K562 (cell line): Measurements from ENCODE around the gene DLGAP1. TPM values are rescaled to one million over a fixed set of nuclear protein-coding genes. Genes with fewer than 3 reads are reported as not detected.

Experiments used
- CBX1 ChIP-seq: sonication (generic); IDR thresholded peaks from 2 replicates; pipeline ENCODE4 v1.6.1; 2016; ENCODE audit warnings: antibody characterized with exemption, low read depth, mild to moderate bottlenecking
- CXXC5 ChIP-seq: fragments of 250-450 bp; sonication (Bioruptor Pico); IDR thresholded peaks from 2 replicates; pipeline ENCODE4 v1.8.0; 2022; ENCODE audit warnings: inconsistent platforms, mild to moderate bottlenecking, moderate library complexity
- FOXK2 ChIP-seq, 2 experiments: fragments of 450-650 bp; IDR thresholded peaks in 1 of 2; conservative IDR thresholded peaks in 1 of 2; 2 replicates each; pipeline ENCODE4 v1.6.1; 2016; ENCODE audit warnings: low read depth in 2 of 2, mild to moderate bottlenecking in 1 of 2
- FOXP4 ChIP-seq: sonication (generic); formaldehyde crosslinking; IDR thresholded peaks from 2 replicates; pipeline ENCODE4 v1.8.0; 2022; ENCODE audit warnings: mild to moderate bottlenecking, missing genetic modification reagents, borderline replicate concordance
- HNRNPH1 ChIP-seq: fragments of 200-400 bp; formaldehyde crosslinking; optimal IDR thresholded peaks from 2 replicates; pipeline ENCODE3; 2017; ENCODE audit warnings: low read depth, mild to moderate bottlenecking, low read length, moderate library complexity
- KDM1A ChIP-seq, 2 experiments: fragments of 450-650 bp; IDR thresholded peaks; 2 replicates each; pipeline ENCODE4 v1.6.1; 2016; ENCODE audit warnings: mild to moderate bottlenecking in 2 of 2
- NR1H2 ChIP-seq: sonication (generic); formaldehyde crosslinking; IDR thresholded peaks from 2 replicates; pipeline ENCODE4 v1.4.0; 2020; ENCODE audit warnings: mild to moderate bottlenecking, missing genetic modification reagents
- PRDM10 ChIP-seq: fragments of 450-650 bp; IDR thresholded peaks from 2 replicates; pipeline ENCODE4 v1.6.1; 2018; ENCODE audit not compliant: partially characterized antibody
- RAD21 ChIP-seq, 2 experiments: fragments of 250-450 bp in 1 of 2; fragments of 450-650 bp in 1 of 2; sonication (Bioruptor Pico) in 1 of 2; formaldehyde crosslinking in 1 of 2; IDR thresholded peaks in 1 of 2; conservative IDR thresholded peaks in 1 of 2; 2 replicates each; pipeline versions ENCODE4 v1.4.0 to v1.8.0; 2020 to 2022; ENCODE audit warnings: mild to moderate bottlenecking in 2 of 2, moderate library complexity in 1 of 2
- RBM14 ChIP-seq: fragments of 200-400 bp; formaldehyde crosslinking; IDR thresholded peaks from 2 replicates; pipeline ENCODE4 v1.6.1; 2018; ENCODE audit warnings: low read depth, mild to moderate bottlenecking, low read length, moderate library complexity, borderline replicate concordance; ENCODE audit not compliant: insufficient read depth
- SAP30 ChIP-seq: fragments of 200-600 bp; sonication (generic); IDR thresholded peaks from 2 replicates; pipeline ENCODE4 v1.6.1; 2012; ENCODE audit warnings: borderline replicate concordance, low read depth, mild to moderate bottlenecking, moderate library complexity, low read length, control low read depth, inconsistent platforms; ENCODE audit not compliant: insufficient read depth, poor library complexity, severe bottlenecking
- SOX6 ChIP-seq: fragments of 450-650 bp; IDR thresholded peaks from 2 replicates; pipeline ENCODE4 v1.6.1; 2014; ENCODE audit warnings: mild to moderate bottlenecking
- YBX1 ChIP-seq: fragments of 450-650 bp; IDR thresholded peaks from 2 replicates; pipeline ENCODE4 v1.7.1; 2016; ENCODE audit warnings: mild to moderate bottlenecking
- ZFX ChIP-seq: sonication (generic); formaldehyde crosslinking; IDR thresholded peaks from 2 replicates; pipeline ENCODE4 v1.8.0; 2022; ENCODE audit warnings: mild to moderate bottlenecking, missing genetic modification reagents, moderate library complexity
- ZNF511 ChIP-seq: sonication (generic); formaldehyde crosslinking; IDR thresholded peaks from 2 replicates; pipeline ENCODE4 v1.8.0; 2022; ENCODE audit warnings: mild to moderate bottlenecking, missing genetic modification reagents
- ZNF740 ChIP-seq, 3 experiments: fragments of 200-800 bp in 1 of 3; sonication (Bioruptor generic) in 1 of 3; sonication (generic) in 1 of 3; formaldehyde crosslinking in 1 of 3; IDR thresholded peaks; 2 replicates each; pipeline versions ENCODE4 v1.6.1 to v1.8.0; 2016 to 2022; ENCODE audit warnings: mild to moderate bottlenecking in 2 of 3, missing compliant biosample characterization in 2 of 3, missing genetic modification characterization in 2 of 3, missing genetic modification reagents in 1 of 3
- polyA plus RNA-seq, 8 experiments: library from polyadenylated mRNA; depleted of rRNA in 4 of 8; stranded (reverse) in 5 of 8; unstranded in 3 of 8; fragments of >200 nt; fragmentation: Nextera tagmentation in 2 of 8; fragmentation: Illumina TruSeq in 1 of 8; extraction: Ambion mirVana in 2 of 8; extraction: Trizol in 1 of 8; gene quantifications; 2 replicates each; pipeline versions ENCODE4 v1.2.1 to v1.2.3, GENCODE V29; 2011 to 2014; ENCODE audit warnings: inconsistent platforms in 1 of 8, missing spikeins in 1 of 8
- total RNA-seq, 7 experiments: library from RNA; depleted of rRNA in 6 of 7; stranded (reverse); fragments of >200 nt in 6 of 7; fragmentation: Illumina TruSeq in 2 of 7; extraction: Trizol in 2 of 7; gene quantifications; 2 replicates each; pipeline versions ENCODE4 v1.2.1 to v1.2.3, GENCODE V29; 2011 to 2021; ENCODE audit warnings: low replicate concordance in 1 of 7

The DLGAP1 gene
- total and polyA plus RNA-seq, 9 of the 15 experiments (the other 6 are each of a cell fraction or from before 2014, with no cell fraction given): 0.04 to 0.22 (median 0.08) TPM

- TF ChIP-seq KDM1A (IDR thresholded peaks at IDR 0.05) (no peak), FOXP4 (no peak; the same call in 1 of the 2 replicates), ZNF740 (CRISPR knock-in tag; IDR thresholded peaks at IDR 0.05) (peak; percentile 42; the same call in 1 of the 2 replicates), ZNF740 (tag; IDR thresholded peaks at IDR 0.05) (peak in 1 of 2 experiments; percentile 51; a peak in 1 of 4 replicates), NR1H2 (CRISPR knock-in tag) (0 out of 2 replicates have a peak, but pooled peaks have one; percentile 51), RAD21 (CRISPR knock-in tag; conservative IDR thresholded peaks at IDR 0.05 in 1 of 2, IDR thresholded peaks at IDR 0.05 in 1 of 2) (peak in 1 of 2 experiments; percentile 5; a peak in 1 of 4 replicates), FOXK2 (conservative IDR thresholded peaks at IDR 0.05 in 1 of 2, IDR thresholded peaks at IDR 0.05 in 1 of 2; ENCODE audit: low read depth in 2 of 2) (no peak), ZFX (CRISPR knock-in tag) (no peak), SOX6 (no peak), ZNF511 (CRISPR knock-in tag) (0 out of 2 replicates have a peak, but pooled peaks have one; percentile 51), PRDM10 (no peak), HNRNPH1 (no peak), YBX1 (no peak), CBX1 (0 out of 2 replicates have a peak, but pooled peaks have one; percentile 50), CXXC5 (CRISPR knock-in tag) (peak; percentile 25; the same call in 1 of the 2 replicates), SAP30 (peak; percentile 57), RBM14 (0 out of 2 replicates have a peak, but pooled peaks have one; percentile 87)
These were observed 1002.9 kb downstream of the DLGAP1 start (continued) for GRCh38 chr18:3451989-3452749.
